ENCODE data around the gene GSTM5.
"Not testable (repeated sequence)": the region's sequence is repeated elsewhere in the genome, so short reads cannot be mapped to it uniquely, and the experiment has no call there.

The GSTM5 gene

GRCh38 chr1:109762821-109763645, 51.0 kb downstream of the GSTM5 start:
- no peak for DNase-seq

GRCh38 chr1:109763646-109764415, 51.8 kb downstream of the GSTM5 start, which contains the start of gene EPS8L3:
Gene EPS8L3 (minus strand): TSS chr1:109763923. CDS start chr1:109761749, 2,174 bp downstream.
- no peak for DNase-seq

DNA sequence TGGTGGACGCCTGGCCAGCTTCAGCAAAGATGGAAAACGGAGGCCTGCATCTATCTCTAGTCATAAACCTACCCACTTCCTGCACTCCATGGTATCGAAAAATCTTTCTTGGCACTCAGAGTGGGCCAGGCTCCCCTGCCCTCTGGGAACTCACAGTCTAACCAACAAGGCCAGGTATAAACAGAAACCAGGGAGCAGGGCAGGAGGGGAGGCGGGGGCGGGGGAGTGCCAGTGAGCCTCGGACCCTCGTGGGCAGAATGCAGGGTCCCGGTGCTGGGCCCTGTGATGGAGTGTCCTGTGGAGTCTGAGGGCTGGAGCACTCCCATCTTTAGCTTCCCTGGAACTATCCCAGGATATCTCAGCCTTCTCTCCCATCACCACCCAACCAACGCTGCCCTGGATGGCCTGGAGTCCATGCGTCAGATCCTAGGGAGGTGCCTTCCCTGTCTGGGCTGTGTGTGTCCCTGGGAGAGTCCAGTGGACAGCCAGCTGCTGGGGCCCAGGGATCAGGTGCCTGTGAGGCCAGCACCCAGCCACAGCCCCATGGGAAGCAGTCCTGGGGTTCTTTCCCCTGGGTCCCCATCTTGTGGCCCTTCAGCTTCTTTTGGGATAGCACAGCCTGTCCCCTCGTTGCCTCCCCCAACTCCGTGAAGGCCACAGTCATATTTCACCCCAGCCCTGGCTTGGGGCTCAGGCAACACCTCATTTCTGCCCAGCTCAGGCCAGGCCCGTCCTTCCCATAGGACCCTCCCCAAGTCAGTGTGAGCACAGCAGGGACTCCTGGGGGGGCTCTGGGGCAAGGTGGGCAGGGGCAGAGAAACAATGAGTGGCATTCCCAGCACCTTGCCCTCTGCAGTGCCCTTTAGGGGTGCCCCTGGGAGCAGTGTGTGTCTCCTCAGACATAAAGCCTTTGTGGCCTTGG, 52.8 kb downstream of the GSTM5 start:
- DNase-seq: no peak

DNA sequence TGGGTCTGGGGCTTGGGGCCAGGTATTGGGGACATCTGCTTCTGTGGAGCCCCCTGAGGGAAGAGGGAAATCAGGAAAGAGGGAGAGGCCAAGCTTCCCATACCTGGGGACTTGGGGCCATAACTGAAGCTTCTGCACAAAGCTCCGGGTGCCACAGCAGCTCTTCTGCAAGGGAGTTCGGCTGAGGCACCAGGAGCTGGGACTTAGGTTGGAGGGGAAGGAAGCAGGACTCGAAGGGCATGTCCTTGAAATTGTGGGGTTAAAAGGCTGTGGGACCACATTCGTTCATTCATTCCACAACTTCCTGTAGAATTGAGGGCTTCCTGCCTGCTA, 53.4 kb downstream of the GSTM5 start:
- no peak for DNase-seq

DNA sequence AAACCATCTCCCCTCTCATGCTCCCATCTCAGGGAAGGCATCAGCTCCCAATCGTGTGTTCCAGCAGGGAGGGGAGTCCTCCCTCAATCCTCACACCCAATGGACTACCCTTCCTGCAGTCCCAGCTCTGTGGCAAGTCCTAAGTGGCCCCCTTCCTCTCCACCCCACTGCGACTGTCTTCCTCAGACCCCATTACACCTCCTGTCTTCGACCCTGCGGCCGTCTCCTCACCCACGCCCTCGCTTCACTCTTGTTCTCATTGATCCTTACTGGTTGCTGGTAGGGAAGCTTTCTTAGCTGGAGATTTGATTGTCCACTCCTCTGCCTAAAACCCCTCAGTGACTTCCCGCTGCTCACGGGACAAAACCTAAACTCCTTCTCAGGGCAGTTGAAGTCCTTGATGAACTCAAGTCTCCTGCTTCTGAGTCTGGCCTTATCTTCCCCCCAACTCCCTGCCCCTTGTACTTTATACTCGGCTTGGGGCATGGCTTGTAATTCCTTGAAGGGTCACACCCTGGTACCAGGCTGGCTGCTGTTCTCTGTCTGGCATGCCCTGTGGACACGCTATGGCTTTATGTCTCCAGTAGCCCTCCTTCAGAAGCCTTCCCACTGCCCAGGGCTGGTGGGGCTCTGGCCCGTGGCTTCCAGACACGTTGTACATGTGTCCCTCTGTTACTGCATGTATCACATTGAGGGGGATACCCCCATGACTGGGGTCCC, 54.0 kb downstream of the GSTM5 start:
- no peak for DNase-seq

DNA sequence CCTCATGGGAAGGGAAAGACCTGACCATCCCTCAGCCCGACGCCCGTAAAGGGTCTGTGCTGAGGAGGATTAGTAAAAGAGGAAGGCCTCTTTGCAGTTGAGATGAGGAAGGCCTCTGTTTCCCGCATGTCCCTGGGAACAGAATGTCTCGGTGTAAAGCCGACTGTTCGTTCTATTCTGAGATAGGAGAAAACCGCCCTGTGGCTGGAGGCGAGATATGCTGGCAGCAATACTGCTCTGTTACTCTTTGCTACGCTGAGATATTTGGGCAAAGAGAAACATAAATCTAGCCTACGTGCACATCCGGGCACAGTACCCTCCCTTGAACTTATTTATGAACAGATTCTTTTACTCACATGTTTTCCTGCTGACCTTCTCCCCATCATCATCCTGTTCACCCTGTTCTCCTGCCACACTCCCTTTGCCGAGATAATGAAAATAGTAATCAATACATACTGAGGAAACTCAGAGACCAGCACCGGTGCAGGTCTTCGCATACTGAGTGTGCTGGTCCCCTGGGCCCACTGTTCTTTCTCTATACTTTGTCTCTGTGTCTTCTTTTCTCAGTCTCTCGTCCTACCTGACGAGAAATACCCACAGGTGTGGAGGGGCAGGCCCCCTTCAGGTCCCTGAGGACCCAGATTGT, 55.1 kb downstream of the GSTM5 start:
- DNase-seq: not testable (repeated sequence)
